Measurements from ENCODE around the gene SCIMP. TPM values are rescaled to one million over a fixed set of nuclear protein-coding genes. Genes with fewer than 3 reads are reported as not detected.
"Not testable (repeated sequence)": the region's sequence is repeated elsewhere in the genome, so short reads cannot be mapped to it uniquely, and the experiment has no call there.

The SCIMP gene
- polyA plus RNA-seq, 3 donors: 88.7 to 164 (median 98.4) TPM

GRCh38 chr17:5220074-5220473 is 14.6 kb downstream of the SCIMP start:
- DNase-seq: no peak
- Histone ChIP-seq H3K79me2 (ENCODE audit: insufficient read depth, low read length) (peaks cover 21% of the 10 kb centered on the region), H3K9ac (ENCODE audit: insufficient read depth, low read length, poor library complexity, severe bottlenecking) (no peak overlapping the region), H3K27ac (ENCODE audit: low read depth in 1 of 2, low read length in 2 of 2) (no peak overlapping the region), H3K27me3 (ENCODE audit: control insufficient read depth in 2 of 2, insufficient read depth in 2 of 2, low read length in 2 of 2) (no peaks in the 10 kb centered on the region), H4K20me1 (ENCODE audit: insufficient read depth, low read length) (peaks cover 74% of the 10 kb centered on the region), H2AFZ (ENCODE audit: insufficient read depth, low read depth, low read length, poor library complexity, severe bottlenecking) (no peak overlapping the region), H3K4me2 (replicated peaks; ENCODE audit: extremely low read depth, low read length, poor library complexity, severe bottlenecking) (no peak overlapping the region), H3K4me3 (replicated peaks in 1 of 3; ENCODE audit: low read depth in 2 of 3, low read length in 3 of 3) (no peak overlapping the region), H3K9me3 (replicated peaks in 1 of 2; ENCODE audit: control insufficient read depth in 1 of 2, insufficient read depth in 1 of 2, low read length in 2 of 2) (no peaks in the 10 kb centered on the region), H3K36me3 (replicated peaks in 1 of 2; ENCODE audit: control insufficient read depth in 1 of 2, insufficient read depth in 2 of 2, low read length in 2 of 2) (peaks cover 68 to 94% of the 10 kb centered on the region in 2 donors), H3K4me1 (ENCODE audit: control insufficient read depth in 1 of 2, insufficient read depth in 2 of 2, low read length in 2 of 2) (peaks cover 19 to 32% of the 10 kb centered on the region in 2 donors)
- peaks cover 40% of the 10 kb centered on the region for H3K4me1 Mint-ChIP-seq
- no peak overlapping the region for H3K4me3 Mint-ChIP-seq
- intact Hi-C loops (cut with micrococcal nuclease): no loop called here
- WGBS (ENCODE audit: insufficient coverage): 100% methylated on average over 2 of the region's 5 CpGs
- peak overlapping the region in 2 of 7 donors; percentile 23 to 37 for H3K27ac Mint-ChIP-seq
- H3K27me3 Mint-ChIP-seq (ENCODE audit: low read depth in 3 of 3): peaks cover 0 to 2% (median 0%) of the 10 kb centered on the region in 3 donors
- TF ChIP-seq, protein P1, sequence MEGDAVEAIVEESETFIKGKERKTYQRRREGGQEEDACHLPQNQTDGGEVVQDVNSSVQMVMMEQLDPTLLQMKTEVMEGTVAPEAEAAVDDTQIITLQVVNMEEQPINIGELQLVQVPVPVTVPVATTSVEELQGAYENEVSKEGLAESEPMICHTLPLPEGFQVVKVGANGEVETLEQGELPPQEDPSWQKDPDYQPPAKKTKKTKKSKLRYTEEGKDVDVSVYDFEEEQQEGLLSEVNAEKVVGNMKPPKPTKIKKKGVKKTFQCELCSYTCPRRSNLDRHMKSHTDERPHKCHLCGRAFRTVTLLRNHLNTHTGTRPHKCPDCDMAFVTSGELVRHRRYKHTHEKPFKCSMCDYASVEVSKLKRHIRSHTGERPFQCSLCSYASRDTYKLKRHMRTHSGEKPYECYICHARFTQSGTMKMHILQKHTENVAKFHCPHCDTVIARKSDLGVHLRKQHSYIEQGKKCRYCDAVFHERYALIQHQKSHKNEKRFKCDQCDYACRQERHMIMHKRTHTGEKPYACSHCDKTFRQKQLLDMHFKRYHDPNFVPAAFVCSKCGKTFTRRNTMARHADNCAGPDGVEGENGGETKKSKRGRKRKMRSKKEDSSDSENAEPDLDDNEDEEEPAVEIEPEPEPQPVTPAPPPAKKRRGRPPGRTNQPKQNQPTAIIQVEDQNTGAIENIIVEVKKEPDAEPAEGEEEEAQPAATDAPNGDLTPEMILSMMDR (IDR thresholded peaks at IDR 0.05): no peak
- peaks cover 65 to 99% of the 10 kb centered on the region in 2 donors for H3K36me3 Mint-ChIP-seq
- H3K9me3 Mint-ChIP-seq: no peaks in the 10 kb centered on the region

GRCh38 chr17:5219536-5219935 is 15.1 kb downstream of the SCIMP start:
- H3K9ac ChIP-seq (ENCODE audit: insufficient read depth, low read length, poor library complexity, severe bottlenecking): no peak overlapping the region
- H3K27me3 ChIP-seq (ENCODE audit: control insufficient read depth in 2 of 2, insufficient read depth in 2 of 2, low read length in 2 of 2): no peaks in the 10 kb centered on the region
- no peak overlapping the region for H3K4me3 Mint-ChIP-seq
- TF ChIP-seq, protein P1 (IDR thresholded peaks at IDR 0.05): no peak
- H3K9me3 ChIP-seq (replicated peaks in 1 of 2; ENCODE audit: control insufficient read depth in 1 of 2, insufficient read depth in 1 of 2, low read length in 2 of 2): no peaks in the 10 kb centered on the region
- H3K4me3 ChIP-seq (replicated peaks in 1 of 3; ENCODE audit: low read depth in 2 of 3, low read length in 3 of 3): no peak overlapping the region
- H3K27me3 Mint-ChIP-seq (ENCODE audit: low read depth in 3 of 3): peaks cover 0 to 2% (median 0%) of the 10 kb centered on the region in 3 donors
- H3K9me3 Mint-ChIP-seq: no peaks in the 10 kb centered on the region
- intact Hi-C loops (cut with micrococcal nuclease): no loop called here
- peaks cover 16% of the 10 kb centered on the region for H3K79me2 ChIP-seq (ENCODE audit: insufficient read depth, low read length)
- peaks cover 65 to 99% of the 10 kb centered on the region in 2 donors for H3K36me3 Mint-ChIP-seq
- H3K27ac Mint-ChIP-seq: peak overlapping the region in 2 of 7 donors; percentile 23 to 42
- WGBS (ENCODE audit: insufficient coverage): 100% methylated on average over 3 of the region's 6 CpGs
- H4K20me1 ChIP-seq (ENCODE audit: insufficient read depth, low read length): peaks cover 73% of the 10 kb centered on the region
- H3K36me3 ChIP-seq (replicated peaks in 1 of 2; ENCODE audit: control insufficient read depth in 1 of 2, insufficient read depth in 2 of 2, low read length in 2 of 2): peaks cover 70 to 94% of the 10 kb centered on the region in 2 donors
- peaks cover 35% of the 10 kb centered on the region for H3K4me1 Mint-ChIP-seq
- no peak for DNase-seq
- no peak overlapping the region for H2AFZ ChIP-seq (ENCODE audit: insufficient read depth, low read depth, low read length, poor library complexity, severe bottlenecking)
- H3K4me2 ChIP-seq (replicated peaks; ENCODE audit: extremely low read depth, low read length, poor library complexity, severe bottlenecking): no peak overlapping the region
- H3K4me1 ChIP-seq (ENCODE audit: control insufficient read depth in 1 of 2, insufficient read depth in 2 of 2, low read length in 2 of 2): peaks cover 15 to 26% of the 10 kb centered on the region in 2 donors
- H3K27ac ChIP-seq (ENCODE audit: low read depth in 1 of 2, low read length in 2 of 2): no peak overlapping the region

GRCh38 chr17:5217562-5217961 is 17.1 kb downstream of the SCIMP start:
- DNase-seq; H3K4me2 ChIP-seq (replicated peaks; ENCODE audit: extremely low read depth, low read length, poor library complexity, severe bottlenecking); H3K9ac ChIP-seq (ENCODE audit: insufficient read depth, low read length, poor library complexity, severe bottlenecking); H2AFZ ChIP-seq (ENCODE audit: insufficient read depth, low read depth, low read length, poor library complexity, severe bottlenecking); H3K27me3 ChIP-seq (ENCODE audit: control insufficient read depth in 2 of 2, insufficient read depth in 2 of 2, low read length in 2 of 2); H3K27me3 Mint-ChIP-seq (ENCODE audit: low read depth in 3 of 3); intact Hi-C loops (cut with micrococcal nuclease); H3K9me3 Mint-ChIP-seq; H3K4me3 Mint-ChIP-seq; H3K27ac ChIP-seq (ENCODE audit: low read depth in 1 of 2, low read length in 2 of 2); H3K9me3 ChIP-seq (replicated peaks in 1 of 2; ENCODE audit: control insufficient read depth in 1 of 2, insufficient read depth in 1 of 2, low read length in 2 of 2); H3K4me3 ChIP-seq (replicated peaks in 1 of 3; ENCODE audit: low read depth in 2 of 3, low read length in 3 of 3); H3K79me2 ChIP-seq (ENCODE audit: insufficient read depth, low read length); H3K27ac Mint-ChIP-seq: not testable (repeated sequence)
- peaks cover 72% of the 10 kb centered on the region for H4K20me1 ChIP-seq (ENCODE audit: insufficient read depth, low read length)
- WGBS (ENCODE audit: insufficient coverage): no CpG with 5 or more reads among the region's 5 CpGs
- peaks cover 24 to 34% of the 10 kb centered on the region in 2 donors for H3K4me1 ChIP-seq (ENCODE audit: control insufficient read depth in 1 of 2, insufficient read depth in 2 of 2, low read length in 2 of 2)
- H3K36me3 Mint-ChIP-seq: peaks cover 70 to 100% of the 10 kb centered on the region in 2 donors
- peaks cover 74 to 93% of the 10 kb centered on the region in 2 donors for H3K36me3 ChIP-seq (replicated peaks in 1 of 2; ENCODE audit: control insufficient read depth in 1 of 2, insufficient read depth in 2 of 2, low read length in 2 of 2)
- H3K4me1 Mint-ChIP-seq: peaks cover 27% of the 10 kb centered on the region
